HL-60 (cell line): Measurements from ENCODE around the gene AQP1.

Experiments used
- DNase-seq, 2 experiments: peaks; one replicate each; pipeline ENCODE4 v3.0.0-alpha.2; 2010 to 2020; ENCODE audit warnings: low read depth in 1 of 2, low spot score in 1 of 2
- H3K27ac ChIP-seq: fragments of 250-450 bp; sonication (Bioruptor Pico); replicated peaks from 2 replicates; pipeline ENCODE4 v1.5.1; 2020; ENCODE audit warnings: mild to moderate bottlenecking, moderate library complexity
- H3K27me3 ChIP-seq: fragments of 250-450 bp; sonication (Bioruptor Pico); 2 replicates; pipeline ENCODE4 v1.5.1; 2021; ENCODE audit warnings: mild to moderate bottlenecking, moderate library complexity; ENCODE audit not compliant: insufficient read depth, poor library complexity, severe bottlenecking
- H3K4me3 ChIP-seq: replicated peaks from 2 replicates; pipeline ENCODE4 v1.5.1; 2011; ENCODE audit warnings: mild to moderate bottlenecking, control low read depth, low read length; ENCODE audit not compliant: insufficient read depth
- GABPA ChIP-seq: IDR thresholded peaks from 2 replicates; pipeline ENCODE4 v1.6.1; 2012; ENCODE audit warnings: low read depth
- POLR2AphosphoS5 ChIP-seq: IDR thresholded peaks from 2 replicates; pipeline ENCODE4 v1.6.1; 2012; ENCODE audit warnings: low read depth
- REST ChIP-seq: IDR thresholded peaks from 2 replicates; pipeline ENCODE4 v1.6.1; 2012; ENCODE audit warnings: low read depth; ENCODE audit not compliant: insufficient replicate concordance
- SPI1 ChIP-seq: IDR thresholded peaks from 2 replicates; pipeline ENCODE4 v1.6.1; 2012; ENCODE audit warnings: low read depth, mild to moderate bottlenecking, borderline replicate concordance
- TF ChIP-seq, protein P1 (sequence below): IDR thresholded peaks from one replicate; pipeline ENCODE4 v1.5.1; 2011; ENCODE audit warnings: low read length, control low read depth, inconsistent platforms; ENCODE audit not compliant: insufficient read depth

AQP1 gene

GRCh38 chr7:30894009-30894408, 17.6 kb upstream of the AQP1 start:
- DNase-seq: no peak
- TF ChIP-seq SPI1: no peak
- TF ChIP-seq GABPA: no peak
- TF ChIP-seq, protein P1, sequence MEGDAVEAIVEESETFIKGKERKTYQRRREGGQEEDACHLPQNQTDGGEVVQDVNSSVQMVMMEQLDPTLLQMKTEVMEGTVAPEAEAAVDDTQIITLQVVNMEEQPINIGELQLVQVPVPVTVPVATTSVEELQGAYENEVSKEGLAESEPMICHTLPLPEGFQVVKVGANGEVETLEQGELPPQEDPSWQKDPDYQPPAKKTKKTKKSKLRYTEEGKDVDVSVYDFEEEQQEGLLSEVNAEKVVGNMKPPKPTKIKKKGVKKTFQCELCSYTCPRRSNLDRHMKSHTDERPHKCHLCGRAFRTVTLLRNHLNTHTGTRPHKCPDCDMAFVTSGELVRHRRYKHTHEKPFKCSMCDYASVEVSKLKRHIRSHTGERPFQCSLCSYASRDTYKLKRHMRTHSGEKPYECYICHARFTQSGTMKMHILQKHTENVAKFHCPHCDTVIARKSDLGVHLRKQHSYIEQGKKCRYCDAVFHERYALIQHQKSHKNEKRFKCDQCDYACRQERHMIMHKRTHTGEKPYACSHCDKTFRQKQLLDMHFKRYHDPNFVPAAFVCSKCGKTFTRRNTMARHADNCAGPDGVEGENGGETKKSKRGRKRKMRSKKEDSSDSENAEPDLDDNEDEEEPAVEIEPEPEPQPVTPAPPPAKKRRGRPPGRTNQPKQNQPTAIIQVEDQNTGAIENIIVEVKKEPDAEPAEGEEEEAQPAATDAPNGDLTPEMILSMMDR: no peak
- no peak for TF ChIP-seq POLR2AphosphoS5
- no peak for TF ChIP-seq REST
- H3K27me3 ChIP-seq: peaks cover 2% of the 10 kb centered on the region
- no peak overlapping the region for H3K27ac ChIP-seq
- no peak overlapping the region for H3K4me3 ChIP-seq

- DNase-seq: no peak
- H3K4me3 ChIP-seq: no peak overlapping the region
- H3K27me3 ChIP-seq: peaks cover 2% of the 10 kb centered on the region
- no peak overlapping the region for H3K27ac ChIP-seq
- TF ChIP-seq, protein P1: no peak
- no peak for TF ChIP-seq GABPA
- no peak for TF ChIP-seq REST
- no peak for TF ChIP-seq POLR2AphosphoS5
- TF ChIP-seq SPI1: no peak
Measured at GRCh38 chr7:30894866-30895605, 16.6 kb upstream of the AQP1 start.

DNA sequence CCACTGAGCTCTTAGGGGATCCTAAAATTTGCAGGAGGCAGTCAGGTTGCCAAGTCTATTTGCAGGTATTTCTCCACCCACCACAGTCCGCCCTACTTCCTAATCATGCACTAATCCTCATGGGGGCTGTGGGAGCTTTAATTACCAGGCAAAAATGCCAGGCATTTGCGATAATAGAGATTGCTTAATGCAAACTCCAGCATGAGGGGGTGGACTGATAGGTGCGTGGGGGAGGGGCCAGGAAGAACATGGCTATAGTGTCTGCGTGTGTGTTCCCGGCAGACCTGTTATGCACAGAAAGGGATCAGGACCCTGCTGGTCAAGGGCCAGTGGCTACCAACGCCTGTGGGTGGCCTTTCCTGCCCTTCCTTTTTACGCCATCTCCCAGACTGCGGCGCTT, 15.6 kb upstream of the AQP1 start:
- no peak for TF ChIP-seq POLR2AphosphoS5
- no peak for TF ChIP-seq GABPA
- TF ChIP-seq, protein P1: no peak
- no peak for TF ChIP-seq SPI1
- no peak for TF ChIP-seq REST
- peaks cover 2% of the 10 kb centered on the region for H3K27me3 ChIP-seq
- H3K27ac ChIP-seq: no peak overlapping the region

More for the DNA sequence above, 15.6 kb upstream of the AQP1 start:
- no peak overlapping the region for H3K4me3 ChIP-seq
- DNase-seq: no peak
